ENCODE measurements around the gene C19orf73.

GRCh38 chr19:49168421-49168820, 49.5 kb upstream of the C19orf73 start:
- no peak for TF ChIP-seq CTCF (IDR thresholded peaks at IDR 0.05)
- no peak for TF ChIP-seq POLR2AphosphoS5 (IDR thresholded peaks at IDR 0.05; ENCODE audit: insufficient read depth in 1 of 2, low read depth in 1 of 2)
- TF ChIP-seq POLR2A (IDR thresholded peaks at IDR 0.05): no peak
